ENCODE data around the gene TAMM41.

The TAMM41 gene

DNA sequence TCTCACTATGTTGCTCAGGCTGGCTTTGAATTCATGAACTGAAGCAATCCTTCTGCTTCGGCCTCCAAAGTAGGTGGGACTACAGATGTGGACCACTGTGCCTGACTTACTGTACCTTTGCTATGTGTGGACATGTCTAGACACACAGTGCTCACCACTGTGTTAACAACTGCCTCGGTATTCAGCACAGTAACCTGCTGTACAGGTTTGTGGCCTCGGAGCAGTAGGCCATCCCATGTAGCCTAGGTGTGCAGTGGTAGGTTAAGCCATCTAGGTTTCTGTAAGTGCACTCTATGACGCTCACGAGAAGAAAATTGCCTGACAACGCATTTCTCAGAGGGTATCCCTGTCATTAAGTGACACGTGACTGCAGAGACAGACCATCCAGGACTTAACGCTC lies 70.3 kb downstream of the TAMM41 start:
- ChIA-PET CTCF (interaction anchor here (0.6 to 0.7 kb wide), 2 partner anchors 16 to 29 kb away, joined by 4 to 5 read pairs; no protein-coding TSS in a partner anchor), POLR2A (no interaction called here)
- H3K9me3 ChIP-seq (ENCODE audit: control insufficient read depth, insufficient read depth, low read depth, low read length) = no peaks in the 10 kb centered on the region
- H3K27ac ChIP-seq (ENCODE audit: extremely low read depth, low read depth, low read length) = no peak overlapping the region
- H3K4me1 ChIP-seq (ENCODE audit: control insufficient read depth, insufficient read depth, low read length) = no peaks in the 10 kb centered on the region; the same call in 1 of the 2 replicates
- no peaks in the 10 kb centered on the region for H3K36me3 ChIP-seq (ENCODE audit: control insufficient read depth in 2 of 2, insufficient read depth in 1 of 2, low read length in 2 of 2)
- H3K4me3 ChIP-seq (ENCODE audit: low read depth, low read length) = no peak overlapping the region
- TF ChIP-seq ZNF354C (tag by site-specific recombination; IDR thresholded peaks at IDR 0.05; ENCODE audit: borderline replicate concordance, low read depth) (no peak), ZNF221 (tag by site-specific recombination; IDR thresholded peaks at IDR 0.05; ENCODE audit: borderline replicate concordance) (no peak), MZF1 (tag by site-specific recombination; IDR thresholded peaks at IDR 0.05; ENCODE audit: borderline replicate concordance) (no peak)
- TF ChIP-seq, protein P1, sequence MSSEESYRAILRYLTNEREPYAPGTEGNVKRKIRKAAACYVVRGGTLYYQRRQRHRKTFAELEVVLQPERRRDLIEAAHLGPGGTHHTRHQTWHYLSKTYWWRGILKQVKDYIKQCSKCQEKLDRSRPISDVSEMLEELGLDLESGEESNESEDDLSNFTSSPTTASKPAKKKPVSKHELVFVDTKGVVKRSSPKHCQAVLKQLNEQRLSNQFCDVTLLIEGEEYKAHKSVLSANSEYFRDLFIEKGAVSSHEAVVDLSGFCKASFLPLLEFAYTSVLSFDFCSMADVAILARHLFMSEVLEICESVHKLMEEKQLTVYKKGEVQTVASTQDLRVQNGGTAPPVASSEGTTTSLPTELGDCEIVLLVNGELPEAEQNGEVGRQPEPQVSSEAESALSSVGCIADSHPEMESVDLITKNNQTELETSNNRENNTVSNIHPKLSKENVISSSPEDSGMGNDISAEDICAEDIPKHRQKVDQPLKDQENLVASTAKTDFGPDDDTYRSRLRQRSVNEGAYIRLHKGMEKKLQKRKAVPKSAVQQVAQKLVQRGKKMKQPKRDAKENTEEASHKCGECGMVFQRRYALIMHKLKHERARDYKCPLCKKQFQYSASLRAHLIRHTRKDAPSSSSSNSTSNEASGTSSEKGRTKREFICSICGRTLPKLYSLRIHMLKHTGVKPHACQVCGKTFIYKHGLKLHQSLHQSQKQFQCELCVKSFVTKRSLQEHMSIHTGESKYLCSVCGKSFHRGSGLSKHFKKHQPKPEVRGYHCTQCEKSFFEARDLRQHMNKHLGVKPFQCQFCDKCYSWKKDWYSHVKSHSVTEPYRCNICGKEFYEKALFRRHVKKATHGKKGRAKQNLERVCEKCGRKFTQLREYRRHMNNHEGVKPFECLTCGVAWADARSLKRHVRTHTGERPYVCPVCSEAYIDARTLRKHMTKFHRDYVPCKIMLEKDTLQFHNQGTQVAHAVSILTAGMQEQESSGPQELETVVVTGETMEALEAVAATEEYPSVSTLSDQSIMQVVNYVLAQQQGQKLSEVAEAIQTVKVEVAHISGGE (tag by site-specific recombination; conservative IDR thresholded peaks at IDR 0.05; ENCODE audit: low read depth) = no peak
- TF ChIP-seq, protein P2, sequence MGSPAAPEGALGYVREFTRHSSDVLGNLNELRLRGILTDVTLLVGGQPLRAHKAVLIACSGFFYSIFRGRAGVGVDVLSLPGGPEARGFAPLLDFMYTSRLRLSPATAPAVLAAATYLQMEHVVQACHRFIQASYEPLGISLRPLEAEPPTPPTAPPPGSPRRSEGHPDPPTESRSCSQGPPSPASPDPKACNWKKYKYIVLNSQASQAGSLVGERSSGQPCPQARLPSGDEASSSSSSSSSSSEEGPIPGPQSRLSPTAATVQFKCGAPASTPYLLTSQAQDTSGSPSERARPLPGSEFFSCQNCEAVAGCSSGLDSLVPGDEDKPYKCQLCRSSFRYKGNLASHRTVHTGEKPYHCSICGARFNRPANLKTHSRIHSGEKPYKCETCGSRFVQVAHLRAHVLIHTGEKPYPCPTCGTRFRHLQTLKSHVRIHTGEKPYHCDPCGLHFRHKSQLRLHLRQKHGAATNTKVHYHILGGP (tag by site-specific recombination; IDR thresholded peaks at IDR 0.05) = no peak

DNA sequence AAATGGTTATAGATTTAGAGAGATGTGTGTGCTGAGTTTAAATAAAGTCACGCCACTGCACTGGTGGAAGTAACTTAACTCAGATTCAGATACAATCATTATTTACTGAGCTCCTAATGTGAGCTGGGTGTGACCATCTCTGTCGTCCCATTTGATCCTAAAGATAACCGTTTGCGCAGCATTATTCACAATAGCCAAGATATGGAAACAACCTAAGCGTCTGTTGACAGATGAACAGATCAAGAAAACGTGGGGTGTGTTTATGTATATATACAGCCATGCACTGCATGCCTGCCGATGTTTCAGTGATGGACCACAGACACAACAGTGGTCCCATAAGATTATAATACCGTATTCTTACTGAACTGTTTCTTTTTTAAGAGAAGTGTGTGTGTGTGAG lies 71.2 kb downstream of the TAMM41 start:
- no peak for TF ChIP-seq ZNF664 (tag by site-specific recombination; IDR thresholded peaks at IDR 0.05)
- TF ChIP-seq ZNF266 (tag by site-specific recombination; IDR thresholded peaks at IDR 0.05; ENCODE audit: low read depth) = no peak
- TF ChIP-seq, protein P3, sequence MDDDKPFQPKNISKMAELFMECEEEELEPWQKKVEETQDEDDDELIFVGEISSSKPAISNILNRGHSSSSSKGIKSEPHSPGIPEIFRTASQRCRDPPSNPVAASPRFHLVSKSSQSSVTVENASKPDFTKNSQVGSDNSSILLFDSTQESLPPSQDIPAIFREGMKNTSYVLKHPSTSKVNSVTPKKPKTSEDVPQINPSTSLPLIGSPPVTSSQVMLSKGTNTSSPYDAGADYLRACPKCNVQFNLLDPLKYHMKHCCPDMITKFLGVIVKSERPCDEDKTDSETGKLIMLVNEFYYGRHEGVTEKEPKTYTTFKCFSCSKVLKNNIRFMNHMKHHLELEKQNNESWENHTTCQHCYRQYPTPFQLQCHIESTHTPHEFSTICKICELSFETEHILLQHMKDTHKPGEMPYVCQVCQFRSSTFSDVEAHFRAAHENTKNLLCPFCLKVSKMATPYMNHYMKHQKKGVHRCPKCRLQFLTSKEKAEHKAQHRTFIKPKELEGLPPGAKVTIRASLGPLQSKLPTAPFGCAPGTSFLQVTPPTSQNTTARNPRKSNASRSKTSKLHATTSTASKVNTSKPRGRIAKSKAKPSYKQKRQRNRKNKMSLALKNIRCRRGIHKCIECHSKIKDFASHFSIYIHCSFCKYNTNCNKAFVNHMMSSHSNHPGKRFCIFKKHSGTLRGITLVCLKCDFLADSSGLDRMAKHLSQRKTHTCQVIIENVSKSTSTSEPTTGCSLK (tag by site-specific recombination; IDR thresholded peaks at IDR 0.05) = no peak
- TF ChIP-seq ZFP41 (tag by site-specific recombination; IDR thresholded peaks at IDR 0.05; ENCODE audit: borderline replicate concordance) = no peak
- no peak for TF ChIP-seq ZNF350 (tag by site-specific recombination; IDR thresholded peaks at IDR 0.05)
- TF ChIP-seq ZNF184 (tag by site-specific recombination; IDR thresholded peaks at IDR 0.05) = no peak
- TF ChIP-seq TRIM28 (IDR thresholded peaks at IDR 0.05; ENCODE audit: borderline replicate concordance, low read length) = no peak
- no peak for TF ChIP-seq ZFP3 (tag by site-specific recombination; IDR thresholded peaks at IDR 0.05; ENCODE audit: low read depth)
- no peak for TF ChIP-seq ZBTB21 (tag by site-specific recombination; IDR thresholded peaks at IDR 0.05)
- no peak for TF ChIP-seq ZNF292 (tag by site-specific recombination; IDR thresholded peaks at IDR 0.05; ENCODE audit: borderline replicate concordance, low read depth)
- TF ChIP-seq ZSCAN23 (tag by site-specific recombination; IDR thresholded peaks at IDR 0.05) = no peak
- TF ChIP-seq ZNF561 (tag by site-specific recombination; IDR thresholded peaks at IDR 0.05; ENCODE audit: borderline replicate concordance) = no peak
- TF ChIP-seq ZNF843 (tag by site-specific recombination; IDR thresholded peaks at IDR 0.05) = no peak
- no peak for TF ChIP-seq ZBTB20 (tag by site-specific recombination; IDR thresholded peaks at IDR 0.05)
- TF ChIP-seq ZNF785 (tag by site-specific recombination; IDR thresholded peaks at IDR 0.05) = no peak
- TF ChIP-seq ZNF596 (tag by site-specific recombination; IDR thresholded peaks at IDR 0.05) = no peak
- TF ChIP-seq, protein P4, sequence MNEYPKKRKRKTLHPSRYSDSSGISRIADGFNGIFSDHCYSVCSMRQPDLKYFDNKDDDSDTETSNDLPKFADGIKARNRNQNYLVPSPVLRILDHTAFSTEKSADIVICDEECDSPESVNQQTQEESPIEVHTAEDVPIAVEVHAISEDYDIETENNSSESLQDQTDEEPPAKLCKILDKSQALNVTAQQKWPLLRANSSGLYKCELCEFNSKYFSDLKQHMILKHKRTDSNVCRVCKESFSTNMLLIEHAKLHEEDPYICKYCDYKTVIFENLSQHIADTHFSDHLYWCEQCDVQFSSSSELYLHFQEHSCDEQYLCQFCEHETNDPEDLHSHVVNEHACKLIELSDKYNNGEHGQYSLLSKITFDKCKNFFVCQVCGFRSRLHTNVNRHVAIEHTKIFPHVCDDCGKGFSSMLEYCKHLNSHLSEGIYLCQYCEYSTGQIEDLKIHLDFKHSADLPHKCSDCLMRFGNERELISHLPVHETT (tag by site-specific recombination; IDR thresholded peaks at IDR 0.05) = no peak
- TF ChIP-seq ZNF248 (tag by site-specific recombination; IDR thresholded peaks at IDR 0.05) = no peak
- TF ChIP-seq RBAK (tag by site-specific recombination; IDR thresholded peaks at IDR 0.05) = no peak
- TF ChIP-seq ZNF747 (tag by site-specific recombination; IDR thresholded peaks at IDR 0.05) = no peak
- H3K4me3 ChIP-seq (ENCODE audit: low read depth, low read length) = no peak overlapping the region
- H3K9me3 ChIP-seq (ENCODE audit: control insufficient read depth, insufficient read depth, low read depth, low read length) = no peaks in the 10 kb centered on the region
- H3K4me1 ChIP-seq (ENCODE audit: control insufficient read depth, insufficient read depth, low read length) = no peaks in the 10 kb centered on the region; the same call in 1 of the 2 replicates
- ChIA-PET CTCF (interaction anchor here (0.6 kb wide), 1 partner anchor 17 kb away, joined by 5 read pairs; no protein-coding TSS in a partner anchor), POLR2A (no interaction called here)
- no peak overlapping the region for H3K27ac ChIP-seq (ENCODE audit: extremely low read depth, low read depth, low read length)
- H3K36me3 ChIP-seq (ENCODE audit: control insufficient read depth in 2 of 2, insufficient read depth in 1 of 2, low read length in 2 of 2) = no peaks in the 10 kb centered on the region

Measured in HEK293 (cell line).